Putamen (tissue), 1 donor: ENCODE results near the gene MTCL1.
"Not testable (repeated sequence)": the region's sequence is repeated elsewhere in the genome, so short reads cannot be mapped to it uniquely, and the experiment has no call there.

ENCODE experiments used
- DNase-seq: peaks from one replicate; pipeline ENCODE4 v3.0.0-alpha.2; 2016; ENCODE audit warnings: low spot score

Gene MTCL1

DNA sequence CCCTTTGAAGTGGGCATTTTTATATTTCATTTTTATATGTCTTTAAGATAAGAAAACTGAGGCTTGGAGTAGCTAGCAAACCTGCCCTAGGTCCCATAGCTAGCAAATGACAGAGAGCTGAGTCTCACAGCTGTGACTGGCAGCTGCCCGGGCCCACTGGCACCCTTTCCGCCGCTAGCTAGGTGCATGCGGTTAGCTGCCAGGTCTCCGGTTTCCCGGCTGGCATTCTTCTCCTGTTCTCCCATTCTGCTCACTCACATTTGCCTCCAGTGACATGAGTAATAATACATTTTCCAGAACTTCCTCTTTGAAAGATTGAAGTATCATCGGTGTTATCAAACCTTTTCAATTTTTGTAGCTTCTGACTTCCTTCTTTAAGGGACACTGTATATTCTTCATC, 38.7 kb downstream of the MTCL1 start:
- no peak for DNase-seq

GRCh38 chr18:8744656-8745055, 39.3 kb downstream of the MTCL1 start:
- DNase-seq = no peak

DNA sequence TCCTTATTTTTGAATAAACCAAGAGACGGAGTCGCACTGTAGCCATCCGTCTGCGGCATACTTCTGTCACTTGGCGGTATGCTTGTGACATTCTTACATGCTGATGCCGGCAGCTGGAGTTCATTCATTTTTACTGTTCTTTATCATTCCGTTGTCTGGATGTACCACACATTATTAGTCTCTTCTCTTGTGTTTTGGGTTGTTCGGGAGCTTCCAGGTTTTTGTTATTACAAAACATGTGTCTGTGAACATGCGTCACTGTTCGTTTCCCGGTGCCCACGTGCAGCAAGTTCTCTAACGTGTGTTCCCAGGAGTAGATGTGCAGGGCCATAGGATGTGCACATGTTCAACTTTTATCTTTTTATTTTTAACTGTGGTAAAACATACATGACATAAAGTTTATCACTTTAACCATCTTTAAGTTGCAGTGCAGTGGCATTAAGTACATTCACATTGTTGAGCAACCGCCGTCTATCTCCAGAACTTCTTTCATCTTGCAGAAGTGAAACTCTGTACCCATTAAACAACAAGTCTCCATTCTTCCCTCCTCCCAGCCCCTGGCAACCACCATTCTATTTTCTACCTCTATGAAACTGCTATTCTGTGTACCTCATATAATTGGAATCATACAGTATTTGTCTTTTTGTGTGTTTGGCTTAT, 40.1 kb downstream of the MTCL1 start:
- DNase-seq = no peak

- no peak for DNase-seq
Measured at GRCh38 chr18:8747440-8747937, 42.1 kb downstream of the MTCL1 start.

- no peak for DNase-seq
Measured at GRCh38 chr18:8749492-8749891, 44.1 kb downstream of the MTCL1 start.

DNA sequence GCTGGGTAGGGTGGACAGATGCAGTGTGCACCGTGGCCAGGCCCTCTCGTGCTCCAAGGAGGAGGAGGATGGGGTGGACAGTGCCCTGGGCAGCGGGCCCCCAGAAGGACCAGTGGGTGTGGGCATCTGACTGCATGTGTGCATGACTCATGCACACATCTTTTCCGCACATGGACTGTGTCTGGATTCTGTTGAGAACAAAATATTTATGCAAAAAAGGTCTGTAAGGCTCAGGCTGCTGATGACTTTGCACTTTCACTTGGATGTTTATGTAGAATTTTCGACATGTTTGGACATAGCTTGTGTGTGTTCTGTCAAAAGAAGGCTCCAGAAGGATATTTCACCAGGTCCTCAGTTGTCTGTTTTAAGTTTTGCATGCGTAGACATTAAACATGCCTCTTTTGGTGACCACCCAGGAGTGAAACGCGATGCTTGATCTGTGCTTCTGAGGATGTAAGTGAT, 45.6 kb downstream of the MTCL1 start:
- no peak for DNase-seq

GRCh38 chr18:8751692-8752091, 46.3 kb downstream of the MTCL1 start:
- no peak for DNase-seq

DNA sequence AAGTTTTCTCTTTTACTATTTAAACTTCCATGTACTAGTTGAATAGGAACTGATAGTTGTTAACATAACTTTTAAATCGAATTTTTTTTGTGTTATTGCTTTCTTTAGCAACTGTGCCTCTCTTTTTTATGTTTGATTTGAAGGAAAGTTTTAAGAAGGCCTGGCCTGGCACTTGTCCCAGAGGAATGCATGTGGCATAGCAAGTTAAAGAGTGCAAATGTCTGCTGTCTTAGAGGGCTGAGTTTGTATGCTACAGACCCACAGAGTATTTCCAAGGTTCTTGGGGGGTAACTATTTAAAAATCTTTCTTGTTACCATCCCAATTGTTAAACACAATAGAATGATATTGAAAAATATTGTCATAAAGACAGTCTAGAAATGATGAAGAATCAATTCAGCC, 47.0 kb downstream of the MTCL1 start:
- no peak for DNase-seq

GRCh38 chr18:8754995-8755960, 49.9 kb downstream of the MTCL1 start:
- DNase-seq = no peak

- DNase-seq = no peak
Measured at GRCh38 chr18:8756571-8756970, 51.2 kb downstream of the MTCL1 start.

DNA sequence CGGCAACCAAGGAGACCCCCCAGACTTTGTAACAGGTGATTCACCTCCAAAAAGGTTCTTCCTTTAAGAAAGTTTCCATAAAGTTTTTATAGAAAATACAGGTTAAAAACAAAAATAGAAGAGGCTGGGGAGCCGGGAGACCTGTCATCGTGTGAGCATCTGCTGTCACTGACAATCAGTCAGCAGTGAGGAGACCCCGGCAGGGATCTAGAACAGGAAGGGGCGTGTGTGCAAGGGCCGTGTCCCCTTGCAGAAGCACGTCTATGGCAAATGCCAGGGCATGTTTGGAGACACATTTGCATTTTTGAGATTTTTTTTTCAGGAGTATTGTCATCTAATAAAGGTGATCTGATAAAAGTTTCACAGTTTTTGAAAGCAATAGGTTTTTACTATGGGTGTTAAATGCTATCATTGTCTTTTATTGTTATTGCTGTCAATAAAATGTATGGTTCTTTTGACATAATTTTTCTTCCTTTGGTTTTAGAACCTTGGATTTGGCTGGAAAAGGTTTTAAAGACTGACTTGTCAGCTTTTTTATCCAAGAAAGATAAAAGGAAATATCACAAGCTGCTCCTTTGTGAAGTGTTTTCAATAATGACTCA, 52.1 kb downstream of the MTCL1 start:
- DNase-seq = no peak

DNA sequence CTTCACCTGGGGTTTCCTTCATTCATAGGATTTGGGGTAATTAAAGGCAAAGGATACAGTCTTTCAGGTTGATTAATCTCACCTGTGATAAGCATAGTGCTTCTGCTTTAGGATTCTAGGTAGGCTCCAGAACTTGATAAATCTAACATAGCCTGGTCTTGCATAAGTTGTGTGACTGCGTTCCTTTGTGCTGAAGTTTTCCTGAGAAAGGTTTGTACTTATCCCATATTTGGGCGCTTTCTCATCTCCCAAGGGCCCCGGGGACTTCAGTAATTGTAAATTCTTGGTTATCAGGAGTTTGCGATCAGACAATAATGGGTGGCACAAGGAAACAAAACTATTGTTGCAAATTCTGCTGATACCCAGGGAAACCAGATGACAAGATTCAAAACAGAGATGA, 53.1 kb downstream of the MTCL1 start:
- DNase-seq = no peak

- DNase-seq = no peak
Measured at GRCh38 chr18:8760984-8761383, 55.6 kb downstream of the MTCL1 start.

DNA sequence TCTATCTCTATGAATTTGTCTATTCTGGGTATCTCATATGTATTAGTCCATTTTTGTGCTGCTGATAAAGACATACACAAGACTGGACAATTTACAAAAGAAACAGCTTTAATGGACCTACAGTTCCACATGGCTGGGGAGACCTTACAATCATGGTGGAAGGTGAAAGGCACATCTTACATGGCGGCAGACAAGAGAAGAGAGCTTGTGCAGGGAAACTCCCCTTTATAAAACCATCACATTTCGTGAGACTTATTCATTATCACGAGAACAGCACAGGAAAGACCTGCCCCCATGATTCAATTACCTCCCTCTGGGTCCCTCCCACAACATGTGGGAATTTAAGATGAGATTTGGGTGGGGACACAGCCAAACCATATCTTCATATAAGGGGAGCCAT, 56.2 kb downstream of the MTCL1 start:
- DNase-seq = not testable (repeated sequence)

DNA sequence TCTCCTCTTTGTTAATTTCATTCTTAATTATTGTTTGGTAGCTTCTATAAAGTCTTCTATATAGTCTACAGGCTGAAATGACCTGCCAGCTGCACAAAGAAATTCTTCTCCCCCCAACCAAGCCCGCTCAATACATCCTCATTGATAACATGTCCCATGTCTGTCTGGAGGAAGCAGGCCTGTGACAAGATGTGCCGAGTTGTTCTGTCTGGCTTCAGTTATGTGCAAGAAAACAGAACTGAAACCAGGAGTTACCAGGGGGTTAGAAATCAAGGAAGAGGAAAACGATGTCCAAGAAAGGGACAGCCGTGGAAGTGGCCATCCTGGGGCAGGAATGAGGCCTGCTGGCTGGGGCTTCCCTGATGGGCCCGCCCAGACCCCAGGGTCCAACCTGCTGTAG, 57.6 kb downstream of the MTCL1 start:
- DNase-seq = no peak

DNA sequence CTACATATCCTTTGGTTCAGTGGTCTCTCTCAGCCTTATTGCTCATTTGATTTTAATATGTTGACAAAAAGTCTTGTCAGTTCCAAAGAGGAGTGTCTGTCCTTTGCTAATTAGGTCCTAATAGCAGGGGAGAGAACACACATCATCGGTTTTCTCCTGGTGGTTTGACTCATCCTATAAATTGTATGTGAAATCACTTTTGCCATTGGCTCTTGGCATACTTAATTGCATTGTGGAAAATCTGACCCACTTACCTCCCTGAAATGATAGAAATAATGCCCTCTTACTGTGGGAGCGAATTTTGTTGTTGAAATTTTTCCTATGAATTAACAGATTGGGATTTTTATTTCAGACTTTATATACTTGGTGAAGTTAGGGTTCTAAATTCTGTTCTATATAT, 58.3 kb downstream of the MTCL1 start:
- no peak for DNase-seq

GRCh38 chr18:8765783-8766463, 60.6 kb downstream of the MTCL1 start:
- no peak for DNase-seq

DNA sequence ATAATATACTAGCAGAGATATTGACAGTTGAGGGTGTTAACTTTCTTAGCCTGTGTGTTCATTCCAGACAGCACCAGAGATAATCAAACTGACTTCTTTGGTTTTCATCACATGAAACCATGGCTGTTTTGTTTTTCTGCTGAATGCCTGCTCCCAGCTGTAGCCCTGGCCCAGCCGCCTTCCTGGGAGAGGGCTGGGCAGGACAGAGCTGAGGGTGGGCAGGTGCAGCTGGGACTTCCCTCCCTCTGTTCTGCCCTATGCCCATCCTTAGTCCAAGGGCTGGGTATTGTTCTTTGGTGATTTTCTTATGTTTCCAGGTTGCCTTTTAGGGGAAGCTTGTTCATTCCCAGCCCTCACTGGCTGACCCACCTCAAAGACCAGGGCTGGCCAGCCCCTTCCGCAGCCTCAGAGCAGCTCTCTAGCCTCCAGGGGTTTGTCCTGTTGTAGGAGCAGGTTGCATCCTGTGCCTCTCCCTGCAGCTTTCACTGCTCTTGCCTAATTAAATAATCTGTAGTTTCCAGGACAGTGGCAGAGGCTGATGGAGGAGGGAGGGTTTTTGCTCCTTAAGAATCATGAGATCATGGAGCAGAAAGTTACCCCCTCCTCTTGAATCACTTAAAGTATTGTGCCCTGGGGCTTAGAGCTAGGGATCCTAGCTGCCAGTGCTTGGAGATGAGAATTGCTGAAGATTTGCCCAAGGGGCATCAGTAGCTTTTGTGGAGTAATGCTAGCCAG, 61.4 kb downstream of the MTCL1 start:
- DNase-seq = no peak

DNA sequence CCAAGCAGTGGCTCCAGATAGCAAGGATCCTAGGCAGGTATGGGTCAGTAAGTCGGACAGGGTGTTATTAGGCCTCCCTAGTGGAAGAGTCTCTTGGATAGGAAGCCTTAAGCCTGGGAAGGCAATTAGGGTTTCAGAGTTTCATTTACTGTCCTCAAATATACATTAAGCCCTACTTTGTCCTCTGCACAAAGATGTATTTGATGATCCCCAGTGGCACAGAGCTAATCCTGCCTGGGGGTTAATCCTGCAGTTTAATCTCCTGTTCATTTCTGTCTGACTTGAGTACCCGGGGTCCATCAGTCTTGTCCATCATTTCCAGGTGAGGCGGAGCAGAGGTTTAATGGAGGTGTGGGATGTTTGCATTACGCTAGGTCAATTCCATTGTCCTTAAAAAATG, 62.0 kb downstream of the MTCL1 start:
- DNase-seq = no peak

- no peak for DNase-seq
Measured at GRCh38 chr18:8769509-8770095, 64.2 kb downstream of the MTCL1 start.

- DNase-seq = no peak
Measured at GRCh38 chr18:8770657-8771056, 65.3 kb downstream of the MTCL1 start.
